Mesenchymal stem cell (in vitro differentiated cells and primary cell): ENCODE data around the gene ATF4.
A peak's percentile ranks its signal among the peaks of the same experiment; 100 is the strongest.

ENCODE experiments used
- DNase-seq: peaks from one replicate; pipeline ENCODE4 v3.0.0-alpha.2; 2013
- H2AFZ ChIP-seq: one replicate; pipeline ENCODE4 v1.6.1; 2013; ENCODE audit warnings: low read depth, mild to moderate bottlenecking, control low read depth, inconsistent platforms, low read length, moderate library complexity
- H2AK5ac ChIP-seq: 2 replicates; pipeline ENCODE4 v1.6.1; 2013; ENCODE audit warnings: low read length, moderate library complexity, mild to moderate bottlenecking, inconsistent platforms; ENCODE audit not compliant: severe bottlenecking
- H2BK120ac ChIP-seq: one replicate; pipeline ENCODE4 v1.6.1; 2013; ENCODE audit warnings: low read depth, mild to moderate bottlenecking, inconsistent platforms, low read length, moderate library complexity
- H2BK12ac ChIP-seq, 2 experiments: one replicate each; pipeline ENCODE4 v1.6.1; 2013; ENCODE audit warnings: inconsistent platforms in 2 of 2, low read length in 2 of 2, mild to moderate bottlenecking in 2 of 2, moderate library complexity in 2 of 2, control low read depth in 1 of 2
- H2BK15ac ChIP-seq: one replicate; pipeline ENCODE4 v1.6.1; 2013; ENCODE audit warnings: mild to moderate bottlenecking, low read depth, inconsistent platforms; ENCODE audit not compliant: poor library complexity, severe bottlenecking
- H2BK5ac ChIP-seq: 2 replicates; pipeline ENCODE4 v1.6.1; 2013; ENCODE audit warnings: low read depth, mild to moderate bottlenecking, low read length, control low read depth, inconsistent platforms; ENCODE audit not compliant: poor library complexity, severe bottlenecking
- H3K14ac ChIP-seq, 2 experiments: one replicate each; pipeline ENCODE4 v1.6.1; 2013; ENCODE audit warnings: inconsistent platforms in 2 of 2, low read length in 2 of 2, control low read depth in 1 of 2, mild to moderate bottlenecking in 1 of 2, moderate library complexity in 1 of 2
- H3K18ac ChIP-seq, 2 experiments: one replicate each; pipeline ENCODE4 v1.6.1; 2013; ENCODE audit warnings: inconsistent platforms in 2 of 2, low read length in 2 of 2, control low read depth in 1 of 2, low read depth in 1 of 2, mild to moderate bottlenecking in 1 of 2
- H3K23ac ChIP-seq, 2 experiments: one replicate each; pipeline ENCODE4 v1.6.1; 2013; ENCODE audit warnings: inconsistent platforms in 2 of 2, low read length in 2 of 2, mild to moderate bottlenecking in 2 of 2, moderate library complexity in 2 of 2, control low read depth in 1 of 2
- H3K27ac ChIP-seq: 2 replicates; pipeline ENCODE4 v1.5.1; 2013; ENCODE audit warnings: mild to moderate bottlenecking, moderate library complexity, low read length, control low read depth, inconsistent platforms; ENCODE audit not compliant: poor library complexity, severe bottlenecking
- H3K27me3 ChIP-seq, 2 experiments: 2 replicates each; pipeline versions ENCODE4 v1.6.1 to v1.7.0; 2013; ENCODE audit warnings: low read length in 2 of 2, mild to moderate bottlenecking in 2 of 2, moderate library complexity in 2 of 2, control low read depth in 1 of 2, inconsistent platforms in 1 of 2; ENCODE audit not compliant: control insufficient read depth in 1 of 2, insufficient read depth in 1 of 2
- H3K36me3 ChIP-seq, 2 experiments: 2 replicates each; pipeline versions ENCODE4 v1.6.1 to v1.7.0; 2013; ENCODE audit warnings: low read length in 2 of 2, control low read depth in 1 of 2, inconsistent platforms in 1 of 2, low read depth in 1 of 2, mild to moderate bottlenecking in 1 of 2; ENCODE audit not compliant: insufficient read depth in 2 of 2, control insufficient read depth in 1 of 2
- H3K4ac ChIP-seq, 2 experiments: one replicate each; pipeline ENCODE4 v1.6.1; 2013; ENCODE audit warnings: inconsistent platforms in 2 of 2, low read length in 2 of 2, mild to moderate bottlenecking in 2 of 2, moderate library complexity in 2 of 2, control low read depth in 1 of 2, low read depth in 1 of 2
- H3K4me1 ChIP-seq: 2 replicates; pipeline ENCODE4 v1.6.1; 2013; ENCODE audit warnings: low read depth, low read length, control low read depth; ENCODE audit not compliant: control insufficient read depth, insufficient read depth
- H3K4me2 ChIP-seq: 2 replicates; pipeline ENCODE4 v1.6.1; 2013; ENCODE audit warnings: low read length, mild to moderate bottlenecking, inconsistent platforms; ENCODE audit not compliant: poor library complexity, severe bottlenecking
- H3K4me3 ChIP-seq, 2 experiments: 2 replicates each; pipeline versions ENCODE4 v1.5.1 to v1.7.0; 2013; ENCODE audit warnings: low read length in 2 of 2, mild to moderate bottlenecking in 2 of 2, control low read depth in 1 of 2, low read depth in 1 of 2; ENCODE audit not compliant: insufficient read depth in 1 of 2
- H3K79me1 ChIP-seq: replicated peaks from 2 replicates; pipeline ENCODE4 v1.6.1; 2013; ENCODE audit warnings: mild to moderate bottlenecking, control low read depth, low read length, inconsistent platforms; ENCODE audit not compliant: poor library complexity, severe bottlenecking
- H3K9ac ChIP-seq: 2 replicates; pipeline ENCODE4 v1.7.0; 2013; ENCODE audit warnings: mild to moderate bottlenecking, low read length, moderate library complexity
- H3K9me3 ChIP-seq: 2 replicates; pipeline ENCODE4 v1.7.0; 2013; ENCODE audit warnings: mild to moderate bottlenecking, low read length; ENCODE audit not compliant: control insufficient read depth
- H4K8ac ChIP-seq: one replicate; pipeline ENCODE4 v1.6.1; 2013; ENCODE audit warnings: inconsistent platforms, mild to moderate bottlenecking, low read length, moderate library complexity
- H4K91ac ChIP-seq: one replicate; pipeline ENCODE4 v1.6.1; 2013; ENCODE audit warnings: mild to moderate bottlenecking, low read length, inconsistent platforms
- WGBS: methylation state at CpG from one replicate; pipeline ENCODE4 v1.1.7; 2013; ENCODE audit warnings: mixed read lengths; 5-methylcytosine and 5-hydroxymethylcytosine counted together

ATF4 gene

DNA sequence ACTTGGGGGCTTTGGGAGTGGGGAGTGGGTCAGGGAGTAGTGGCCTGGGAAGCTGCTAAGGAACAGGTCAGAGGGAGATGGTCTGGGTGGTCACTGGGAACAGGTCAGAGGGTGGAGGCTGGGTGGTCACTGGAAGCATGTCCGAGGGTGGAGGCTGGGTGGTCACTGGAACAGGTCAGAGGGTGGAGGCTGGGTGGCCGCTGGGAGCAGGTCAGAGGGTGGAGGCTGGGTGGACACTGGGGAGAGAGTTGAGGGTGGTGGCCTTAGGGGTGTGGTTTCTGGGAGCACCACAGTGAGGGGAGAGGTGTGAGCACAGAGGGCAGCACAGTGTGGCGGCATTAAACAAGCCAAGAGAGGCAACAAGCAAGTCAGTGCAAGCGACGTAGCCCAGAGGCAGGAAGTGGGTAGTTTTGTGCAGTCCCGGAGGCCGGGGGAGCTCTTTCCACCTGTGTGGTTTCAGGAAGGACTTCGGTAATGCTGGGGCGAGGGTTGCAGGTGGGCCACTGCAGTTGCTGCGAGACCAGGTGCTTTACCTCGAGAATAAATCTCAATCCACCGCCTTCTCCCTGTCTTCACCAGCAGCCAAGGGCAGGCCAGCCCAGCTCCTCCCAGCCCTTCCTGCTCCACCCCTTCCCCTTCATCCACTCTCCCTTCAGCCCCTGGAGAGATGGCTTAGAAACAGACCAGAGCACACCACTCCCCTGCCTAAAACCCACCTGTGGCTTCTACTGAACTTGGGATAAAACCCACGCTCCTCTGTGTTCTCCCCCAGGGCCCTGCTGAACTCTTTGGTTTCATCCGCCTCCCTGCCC is 47.0 kb downstream of the ATF4 start:
- Histone ChIP-seq H2BK120ac (no peak overlapping the region), H4K8ac (no peak overlapping the region), H2AK5ac (no peak overlapping the region), H3K4me2 (no peak overlapping the region), H4K91ac (peak overlapping the region; percentile 41), H3K23ac (no peak overlapping the region), H2BK12ac (no peak overlapping the region), H3K4ac (no peak overlapping the region), H3K9me3 (peaks cover 2% of the 10 kb centered on the region), H3K14ac (no peak overlapping the region), H3K18ac (no peak overlapping the region), H3K27ac (no peak overlapping the region), H3K36me3 (no peaks in the 10 kb centered on the region), H3K9ac (no peak overlapping the region), H3K4me3 (no peak overlapping the region), H3K27me3 (peaks cover 12 to 47% of the 10 kb centered on the region in 2 experiments), H2AFZ (no peak overlapping the region), H2BK5ac (no peak overlapping the region), H2BK15ac (no peak overlapping the region), H3K79me1 (no peaks in the 10 kb centered on the region), H3K4me1 (no peaks in the 10 kb centered on the region)
- no peak for DNase-seq
- WGBS: 71% methylated on average over 14 of the region's 14 CpGs

DNA sequence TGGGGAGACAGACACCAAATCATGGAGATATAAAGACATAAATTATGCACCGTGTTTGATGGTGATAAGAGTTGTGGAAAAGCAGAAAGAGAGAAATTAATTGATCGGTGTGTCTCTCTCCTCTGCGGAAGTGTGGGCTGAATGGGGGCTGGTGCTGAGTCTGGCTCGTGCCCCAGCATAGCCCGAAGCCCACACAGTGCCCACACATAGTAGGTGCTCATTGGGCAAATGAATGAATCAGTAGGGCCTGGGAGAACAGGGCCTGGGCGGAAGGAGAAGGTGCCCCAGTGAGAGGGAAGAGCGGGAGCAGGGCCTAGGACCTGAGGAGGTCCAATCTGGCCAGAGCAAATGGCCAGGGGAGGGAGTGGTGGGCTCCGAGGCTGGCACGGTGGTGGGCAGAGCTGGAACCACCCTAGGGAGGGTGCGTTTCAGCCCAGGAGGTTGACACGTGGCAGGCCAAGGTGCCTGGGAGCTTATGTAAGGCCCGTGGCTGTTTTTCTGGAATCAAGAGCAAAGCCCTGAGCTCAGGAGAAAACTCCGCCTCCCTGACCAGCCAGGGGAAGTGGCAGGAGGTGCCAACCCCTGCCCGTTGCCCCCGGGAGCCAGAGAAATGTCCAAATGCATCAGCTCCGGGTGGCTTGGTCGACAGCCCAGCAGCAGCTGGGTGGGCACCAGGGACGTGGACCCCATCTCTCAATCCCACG is 48.1 kb downstream of the ATF4 start:
- 83% methylated on average over 19 of the region's 19 CpGs for WGBS
- Histone ChIP-seq H3K4ac (no peak overlapping the region), H3K14ac (no peak overlapping the region), H4K8ac (no peak overlapping the region), H3K4me3 (no peak overlapping the region), H2BK12ac (no peak overlapping the region), H2BK5ac (no peak overlapping the region), H3K9me3 (peaks cover 2% of the 10 kb centered on the region), H2BK120ac (no peak overlapping the region), H3K27me3 (peaks cover under 1 to 36% of the 10 kb centered on the region in 2 experiments), H2AK5ac (no peak overlapping the region), H3K36me3 (no peaks in the 10 kb centered on the region), H2BK15ac (no peak overlapping the region), H3K23ac (no peak overlapping the region), H3K18ac (no peak overlapping the region), H3K4me2 (no peak overlapping the region), H3K4me1 (peaks cover under 1% of the 10 kb centered on the region), H3K9ac (no peak overlapping the region), H2AFZ (no peak overlapping the region), H3K79me1 (no peaks in the 10 kb centered on the region), H4K91ac (no peak overlapping the region), H3K27ac (no peak overlapping the region)
- DNase-seq: no peak

DNA sequence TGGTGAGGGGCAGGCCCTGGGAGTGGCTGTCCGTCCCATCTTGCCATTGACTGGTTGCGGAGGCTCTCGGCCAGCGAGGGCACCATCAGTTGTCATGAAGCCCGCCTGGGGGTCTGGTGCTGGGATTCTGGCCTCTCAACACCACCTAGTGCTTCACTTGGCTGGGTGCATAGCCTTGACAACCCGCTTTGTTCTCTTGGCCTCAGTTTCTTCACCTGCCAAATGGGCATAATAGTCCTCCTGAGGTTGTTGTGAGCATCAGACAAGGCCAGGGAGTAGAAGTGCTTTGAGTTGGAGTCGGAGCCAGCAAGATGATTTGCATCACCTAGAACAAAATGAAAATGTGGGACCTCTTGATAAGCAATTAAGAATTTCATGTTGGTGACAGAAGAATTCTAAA is 48.7 kb downstream of the ATF4 start:
- H2BK15ac ChIP-seq: no peak overlapping the region
- H3K18ac ChIP-seq: no peak overlapping the region
- H3K4ac ChIP-seq: no peak overlapping the region
- no peak for DNase-seq
- H3K4me3 ChIP-seq: no peak overlapping the region
- H2BK120ac ChIP-seq: no peak overlapping the region
- no peak overlapping the region for H3K14ac ChIP-seq
- no peak overlapping the region for H3K9ac ChIP-seq
- H3K79me1 ChIP-seq: no peaks in the 10 kb centered on the region
- H2BK5ac ChIP-seq: no peak overlapping the region
- no peaks in the 10 kb centered on the region for H3K36me3 ChIP-seq
- peaks cover 2% of the 10 kb centered on the region for H3K9me3 ChIP-seq
- H2BK12ac ChIP-seq: no peak overlapping the region
- no peak overlapping the region for H4K8ac ChIP-seq
- H3K4me1 ChIP-seq: peaks cover 5% of the 10 kb centered on the region
- WGBS: 97% methylated on average over 7 of the region's 7 CpGs
- peaks cover 0 to 30% of the 10 kb centered on the region in 2 experiments for H3K27me3 ChIP-seq
- H3K27ac ChIP-seq: no peak overlapping the region
- no peak overlapping the region for H3K23ac ChIP-seq
- no peak overlapping the region for H3K4me2 ChIP-seq
- no peak overlapping the region for H4K91ac ChIP-seq
- no peak overlapping the region for H2AFZ ChIP-seq
- H2AK5ac ChIP-seq: no peak overlapping the region

DNA sequence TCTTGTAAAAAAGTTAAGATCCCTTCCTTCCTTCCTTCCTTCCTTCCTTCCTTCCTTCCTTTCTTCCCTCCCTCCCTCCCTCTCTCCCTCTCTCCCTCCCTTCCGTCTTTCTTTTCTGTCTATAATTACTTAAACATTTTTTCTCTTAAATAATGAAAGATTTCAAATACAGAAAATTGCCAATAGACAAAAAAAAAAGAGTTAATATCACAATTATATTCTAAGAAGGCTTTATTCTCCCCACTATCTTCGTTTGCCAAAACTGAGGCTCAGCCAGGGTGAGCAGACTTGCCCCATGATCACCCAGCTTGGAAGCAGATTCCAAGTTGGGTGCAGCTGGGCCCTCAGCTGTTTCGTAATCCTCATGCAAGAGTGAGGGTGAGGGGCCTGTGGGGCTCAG is 49.9 kb downstream of the ATF4 start:
- Histone ChIP-seq H3K14ac (no peak overlapping the region), H2AFZ (no peak overlapping the region), H4K91ac (no peak overlapping the region), H3K79me1 (no peaks in the 10 kb centered on the region), H3K36me3 (no peaks in the 10 kb centered on the region), H2BK120ac (no peak overlapping the region), H3K9ac (no peak overlapping the region), H3K27ac (no peak overlapping the region), H3K4me2 (no peak overlapping the region), H3K27me3 (peaks cover 0 to 28% of the 10 kb centered on the region in 2 experiments), H3K4me1 (peaks cover 17% of the 10 kb centered on the region), H2AK5ac (no peak overlapping the region), H3K23ac (no peak overlapping the region), H3K4me3 (no peak overlapping the region), H3K9me3 (peaks cover 2% of the 10 kb centered on the region), H3K4ac (no peak overlapping the region), H3K18ac (no peak overlapping the region), H2BK15ac (no peak overlapping the region), H4K8ac (no peak overlapping the region), H2BK5ac (no peak overlapping the region), H2BK12ac (no peak overlapping the region)
- no peak for DNase-seq
- WGBS: 53% methylated on average over 2 of the region's 3 CpGs
